NCI-H460 (cell line): ENCODE measurements around the gene HIPK2. TPM values are rescaled to one million over a fixed set of nuclear protein-coding genes. Genes with fewer than 3 reads are reported as not detected.

ENCODE experiments used
- DNase-seq: peaks from one replicate; pipeline ENCODE4 v3.0.0-alpha.2; 2016; ENCODE audit warnings: low read depth; ENCODE audit errors: extremely low read depth
- total RNA-seq: library from RNA; depleted of rRNA; stranded (reverse); fragments of >200 nt; shearing (Covaris generic); gene quantifications from 2 replicates; pipeline ENCODE4 v1.2.3, GENCODE V29; 2014

Gene HIPK2
- total RNA-seq, 1 experiment from 2014 or later = 20.6 TPM

GRCh38 chr7:139718141-139718540, 59.7 kb downstream of the HIPK2 start:
- no peak for DNase-seq

DNA sequence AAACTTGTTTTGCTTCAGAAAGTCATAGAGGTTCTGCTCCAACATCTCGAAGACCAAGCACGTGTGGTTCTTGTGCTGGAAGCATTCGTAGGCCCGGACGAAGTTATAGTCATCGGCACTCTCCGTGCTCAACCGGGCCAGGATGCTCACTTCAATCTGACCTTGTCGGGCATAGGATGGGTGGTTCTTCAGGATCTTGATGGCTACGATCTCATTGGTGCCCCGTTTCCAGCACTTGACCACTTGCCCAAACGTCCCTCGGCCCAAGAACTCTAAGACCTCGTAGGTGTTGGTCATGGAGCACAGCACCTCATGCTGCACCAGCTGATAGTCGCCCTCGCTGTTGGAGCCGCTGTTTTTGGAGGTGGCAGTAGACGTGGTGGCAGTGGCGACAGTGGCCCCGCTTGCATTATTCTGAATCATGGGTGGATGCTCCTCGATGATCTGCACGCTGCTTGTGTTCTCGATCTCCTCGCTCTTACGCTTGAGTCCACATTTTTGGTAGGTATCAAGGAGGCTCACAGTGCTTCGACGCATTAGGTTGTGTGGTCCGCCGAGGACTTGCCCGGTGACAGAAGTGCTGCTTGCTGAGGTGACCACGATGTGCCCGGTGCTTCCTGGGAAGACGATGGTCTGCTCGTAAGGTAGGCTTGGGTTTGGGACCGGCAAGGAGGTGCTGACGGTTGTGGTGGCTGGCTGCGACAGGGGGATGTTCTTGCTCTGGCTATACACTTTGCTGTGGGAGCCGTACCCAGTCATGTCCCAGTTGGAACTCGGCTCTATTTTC, 61.4 kb downstream of the HIPK2 start:
- no peak for DNase-seq

DNA sequence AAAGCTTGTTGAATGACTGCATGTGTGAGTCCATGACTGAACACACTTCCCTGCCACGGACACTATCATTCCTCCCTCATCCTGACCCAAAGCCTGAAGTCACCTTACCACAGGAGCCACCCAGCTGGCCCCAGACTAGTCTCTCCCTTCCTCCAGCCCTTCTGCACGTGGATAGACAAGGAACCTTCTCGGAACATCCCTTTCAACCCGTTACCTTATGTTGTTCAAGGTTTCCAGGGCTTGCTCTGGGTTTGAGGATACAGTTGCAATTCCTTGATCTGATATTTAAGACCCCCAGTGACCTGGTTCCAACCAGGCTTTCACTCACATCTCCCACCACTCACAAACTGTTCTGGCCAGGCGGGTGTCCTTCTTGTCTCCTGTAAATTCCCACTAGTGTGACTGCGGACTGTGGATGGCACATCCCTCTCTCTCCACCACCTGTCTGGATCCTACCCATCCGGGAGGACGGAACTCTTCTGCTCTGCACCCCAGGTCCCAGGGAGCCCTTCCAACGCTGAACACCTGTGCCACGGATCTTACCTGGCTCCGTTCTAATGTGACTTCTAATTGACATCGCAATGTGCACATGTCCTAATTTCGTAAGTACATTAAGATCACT, 62.5 kb downstream of the HIPK2 start:
- no peak for DNase-seq

GRCh38 chr7:139714163-139714901, 63.5 kb downstream of the HIPK2 start:
- no peak for DNase-seq

- DNase-seq = no peak
These were observed 64.2 kb downstream of the HIPK2 start for GRCh38 chr7:139713526-139714162.

- DNase-seq = no peak
These were observed 64.7 kb downstream of the HIPK2 start for GRCh38 chr7:139713061-139713460.

- DNase-seq = no peak
These were observed 65.6 kb downstream of the HIPK2 start for GRCh38 chr7:139711991-139712743.

DNA sequence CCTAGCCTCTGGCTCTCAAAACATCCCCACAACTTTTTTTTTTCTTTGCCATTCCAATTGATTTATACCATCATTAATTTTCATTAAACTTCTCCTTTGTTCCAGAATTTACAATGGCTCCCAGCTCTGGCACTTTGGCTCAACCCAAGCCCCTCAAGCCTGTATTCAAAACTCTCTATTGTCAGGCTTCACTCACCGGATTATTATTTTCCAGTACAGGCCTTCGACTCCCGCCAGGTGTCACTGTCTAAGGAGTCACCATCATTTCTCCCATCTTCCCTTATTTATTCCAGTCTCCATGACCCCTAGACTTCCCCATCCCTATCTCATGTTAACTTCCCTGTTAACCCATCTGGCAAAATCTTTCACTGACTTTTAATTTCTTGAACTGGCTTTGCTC, 67.8 kb downstream of the HIPK2 start:
- no peak for DNase-seq

DNA sequence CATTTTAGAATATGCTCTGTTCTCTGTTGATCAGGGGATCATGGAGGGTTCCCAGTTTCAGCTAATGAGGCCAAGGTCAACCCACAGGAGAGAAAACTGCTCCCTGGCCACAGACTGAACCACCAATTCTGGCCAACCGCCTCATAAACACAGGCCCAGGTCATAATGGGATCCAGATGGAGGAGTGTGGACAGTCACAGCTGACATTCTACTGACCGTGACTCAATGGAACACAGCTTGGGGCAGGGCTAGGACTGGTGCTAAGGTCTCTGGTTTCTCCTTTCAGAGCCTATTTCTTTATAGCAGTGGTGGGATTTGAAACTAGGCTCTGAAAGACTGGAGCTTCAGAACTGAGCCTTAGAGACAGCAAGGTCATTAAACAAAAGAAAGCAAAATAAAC, 68.3 kb downstream of the HIPK2 start:
- DNase-seq = no peak

DNA sequence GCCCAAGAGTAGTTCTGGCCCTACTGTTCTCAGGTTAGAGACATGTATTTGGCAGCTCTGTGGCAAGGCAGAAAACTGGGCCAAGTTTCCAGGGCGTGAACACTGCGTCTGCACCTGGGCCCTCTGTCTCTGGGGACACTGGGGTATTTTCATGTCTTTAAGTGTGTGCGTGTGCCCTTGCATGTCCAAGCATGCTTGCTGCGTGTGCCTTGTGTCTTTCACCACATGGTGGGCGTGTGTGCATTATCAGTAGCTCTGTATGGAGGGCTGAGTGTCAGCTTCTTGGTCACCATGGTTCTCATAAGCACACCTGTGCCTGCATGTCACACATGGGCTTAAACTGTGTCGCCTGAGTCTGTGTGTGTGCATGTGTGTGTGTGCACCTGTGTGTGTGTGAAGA, 69.3 kb downstream of the HIPK2 start:
- no peak for DNase-seq

GRCh38 chr7:139706837-139707236, 71.0 kb downstream of the HIPK2 start:
- no peak for DNase-seq

GRCh38 chr7:139704308-139704879, 73.4 kb downstream of the HIPK2 start:
- no peak for DNase-seq

- no peak for DNase-seq
These were observed 74.1 kb downstream of the HIPK2 start for GRCh38 chr7:139703487-139704307.

- no peak for DNase-seq
These were observed 74.8 kb downstream of the HIPK2 start for GRCh38 chr7:139702811-139703486.

- DNase-seq = no peak
These were observed 75.5 kb downstream of the HIPK2 start for GRCh38 chr7:139702313-139702731.

- no peak for DNase-seq
These were observed 75.9 kb downstream of the HIPK2 start for GRCh38 chr7:139701908-139702307.

DNA sequence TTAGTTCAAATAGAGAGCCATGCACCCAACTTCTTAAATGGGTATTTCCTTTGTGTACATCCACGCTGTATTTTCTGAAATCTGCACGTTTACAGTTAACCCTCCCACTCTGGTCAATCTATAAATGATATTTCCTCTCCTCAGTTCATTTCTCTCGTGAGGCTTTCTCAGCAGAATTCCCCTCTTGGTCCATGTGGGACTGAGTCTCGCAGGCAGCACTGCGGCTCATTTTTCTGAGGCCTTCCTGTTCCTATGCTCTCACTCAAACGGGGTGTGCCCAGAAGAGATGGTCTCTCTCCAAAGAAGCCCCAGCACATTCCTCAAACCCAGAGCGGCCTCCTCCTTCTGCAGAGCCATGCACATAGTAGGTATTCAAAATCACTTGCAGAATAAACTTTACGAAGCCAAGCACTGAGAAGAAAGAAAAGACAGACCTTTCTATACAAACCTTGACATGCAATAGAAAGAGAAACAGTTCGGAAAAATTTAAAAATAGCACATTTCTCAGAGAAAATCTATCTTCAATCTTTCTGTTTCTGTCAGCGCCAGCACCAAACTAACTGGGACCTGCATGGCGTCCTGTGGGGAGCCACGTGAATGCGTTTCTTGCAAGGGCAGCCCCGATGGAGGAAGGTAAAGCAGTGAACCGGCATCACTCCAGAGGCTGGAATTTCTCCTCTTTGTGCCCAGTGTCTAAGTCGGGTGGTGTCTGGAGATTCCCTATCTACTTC, 77.1 kb downstream of the HIPK2 start:
- no peak for DNase-seq
